ENCODE measurements around the gene CCDC12.

Gene CCDC12

DNA sequence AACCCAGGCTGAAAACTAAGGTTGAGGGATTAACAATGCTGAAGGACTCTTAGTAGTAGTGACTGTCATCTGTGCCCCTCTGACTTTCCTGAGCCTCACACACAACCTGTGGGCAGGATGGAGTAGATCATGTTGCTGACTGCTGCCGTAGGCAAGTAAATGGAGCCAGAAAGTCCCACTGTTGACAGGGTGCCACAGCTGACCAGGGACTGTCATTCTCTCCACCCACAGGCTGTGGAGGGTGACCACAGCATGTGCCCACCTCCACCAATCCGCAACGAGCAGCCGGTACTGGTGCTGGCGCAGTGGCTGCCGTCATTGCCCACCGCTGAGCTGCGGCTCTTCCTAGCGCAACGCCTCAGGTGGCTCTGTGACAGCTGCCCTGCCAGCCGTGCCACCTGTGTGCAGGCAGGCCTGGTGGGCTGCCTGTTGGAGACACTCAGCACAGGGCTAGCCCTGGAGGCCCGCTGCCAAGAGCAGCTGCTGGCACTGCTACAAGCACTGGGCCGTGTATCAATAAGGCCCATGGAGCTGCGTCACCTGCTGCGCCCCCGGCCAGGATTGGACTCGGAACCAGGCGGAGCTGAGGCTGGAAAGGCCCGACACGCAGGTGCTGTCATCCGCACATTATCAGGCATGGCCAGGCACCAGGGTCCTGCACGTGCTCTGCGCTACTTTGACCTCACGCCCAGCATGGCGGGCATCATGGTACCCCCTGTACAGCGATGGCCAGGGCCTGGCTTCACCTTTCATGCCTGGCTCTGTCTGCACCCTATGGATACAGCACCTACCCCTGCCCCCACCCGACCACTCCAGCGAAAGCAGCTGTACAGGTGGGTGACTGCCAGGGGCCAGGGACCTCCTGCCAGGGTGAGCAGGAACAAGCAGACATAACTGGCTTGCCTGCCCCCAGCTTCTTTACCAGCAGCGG lies 18.5 kb upstream of the CCDC12 start:
- DNase-seq = no peak

DNA sequence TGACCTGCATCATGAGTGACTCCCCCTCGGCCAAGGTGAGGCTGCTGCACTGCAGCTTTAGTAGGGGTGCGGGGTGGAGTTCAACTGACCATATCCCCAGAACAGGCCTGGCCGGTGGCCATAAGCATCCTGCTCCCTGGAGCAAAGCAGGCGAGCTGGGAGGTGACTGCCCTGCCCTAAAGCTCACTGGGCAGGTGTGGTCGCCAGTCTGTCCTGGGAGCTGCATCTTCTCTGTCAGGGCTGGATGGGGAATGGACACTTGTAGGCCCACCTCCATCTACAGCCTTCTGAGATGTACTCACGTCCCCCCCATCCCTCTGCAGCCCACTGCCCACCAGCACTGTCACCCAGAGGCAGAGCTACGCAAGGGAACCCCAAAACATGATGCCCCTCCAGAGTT lies 17.4 kb upstream of the CCDC12 start:
- DNase-seq = no peak

DNA sequence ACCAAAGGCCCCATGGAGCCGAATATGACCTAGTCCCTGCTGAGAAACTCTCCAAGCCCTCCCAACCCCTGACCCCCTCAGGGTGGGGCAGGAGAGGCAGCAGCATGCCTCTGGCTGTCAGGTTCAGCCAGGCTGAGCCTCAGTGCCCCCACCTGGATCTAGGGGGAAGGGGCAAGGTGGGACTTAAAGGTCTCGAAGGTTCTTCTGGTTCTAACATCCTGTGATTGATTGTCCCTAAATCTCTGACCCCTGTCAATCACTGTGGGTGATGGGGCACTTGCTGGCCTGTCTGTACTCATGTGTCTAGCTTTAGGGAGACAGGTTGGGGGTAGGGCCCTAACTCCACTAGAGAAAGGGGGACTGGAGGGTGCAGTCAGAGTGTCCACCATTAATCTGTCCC lies 16.7 kb upstream of the CCDC12 start:
- DNase-seq = no peak

GRCh38 chr3:46992231-46992630 lies 15.7 kb upstream of the CCDC12 start:
- no peak for DNase-seq

GRCh38 chr3:46991406-46992165 lies 15.0 kb upstream of the CCDC12 start:
- no peak for DNase-seq

DNA sequence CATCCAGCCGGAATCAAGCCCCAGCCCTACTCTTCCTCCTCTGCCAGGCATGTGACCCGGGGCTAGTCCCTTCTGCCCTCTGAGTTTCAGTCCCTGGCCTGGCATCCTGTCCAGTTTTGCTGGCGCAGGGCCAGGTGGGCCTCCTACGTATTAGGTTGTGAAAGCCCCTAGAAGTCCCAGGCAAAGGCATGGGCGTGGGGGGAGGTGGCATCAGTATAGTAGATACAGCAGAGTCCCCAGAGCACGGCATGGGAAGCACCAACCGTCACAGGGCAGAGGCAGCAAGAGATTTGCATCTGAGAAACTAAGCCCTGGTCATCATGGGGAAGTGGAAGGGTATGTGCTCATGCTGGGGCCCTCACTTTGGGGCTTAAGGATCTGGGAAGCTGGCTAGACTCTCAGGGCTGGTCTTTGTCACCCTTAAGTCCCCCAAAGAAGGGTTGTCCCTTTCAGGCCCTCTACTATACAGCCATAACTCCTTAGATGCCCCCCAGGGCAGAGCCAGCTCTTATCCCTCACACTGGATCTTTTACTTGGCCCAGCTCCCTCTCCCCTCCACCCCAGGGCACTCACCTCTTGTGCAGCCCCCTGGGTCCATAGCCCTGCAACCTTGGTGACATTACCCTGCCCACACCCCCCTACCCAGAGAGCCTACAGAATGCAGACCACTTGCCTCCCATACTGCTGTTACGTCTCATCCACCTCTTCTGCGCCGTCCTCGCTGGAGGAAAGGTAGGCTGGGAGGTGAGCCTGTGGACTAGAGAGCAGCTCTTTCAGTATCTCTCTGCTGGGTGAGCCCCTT lies 14.2 kb upstream of the CCDC12 start:
- DNase-seq = peak; percentile 100

GRCh38 chr3:46989146-46989810 lies 12.7 kb upstream of the CCDC12 start:
- DNase-seq = peak; percentile 37

- DNase-seq = no peak
Observed at GRCh38 chr3:46988616-46989015, 12.1 kb upstream of the CCDC12 start.

DNA sequence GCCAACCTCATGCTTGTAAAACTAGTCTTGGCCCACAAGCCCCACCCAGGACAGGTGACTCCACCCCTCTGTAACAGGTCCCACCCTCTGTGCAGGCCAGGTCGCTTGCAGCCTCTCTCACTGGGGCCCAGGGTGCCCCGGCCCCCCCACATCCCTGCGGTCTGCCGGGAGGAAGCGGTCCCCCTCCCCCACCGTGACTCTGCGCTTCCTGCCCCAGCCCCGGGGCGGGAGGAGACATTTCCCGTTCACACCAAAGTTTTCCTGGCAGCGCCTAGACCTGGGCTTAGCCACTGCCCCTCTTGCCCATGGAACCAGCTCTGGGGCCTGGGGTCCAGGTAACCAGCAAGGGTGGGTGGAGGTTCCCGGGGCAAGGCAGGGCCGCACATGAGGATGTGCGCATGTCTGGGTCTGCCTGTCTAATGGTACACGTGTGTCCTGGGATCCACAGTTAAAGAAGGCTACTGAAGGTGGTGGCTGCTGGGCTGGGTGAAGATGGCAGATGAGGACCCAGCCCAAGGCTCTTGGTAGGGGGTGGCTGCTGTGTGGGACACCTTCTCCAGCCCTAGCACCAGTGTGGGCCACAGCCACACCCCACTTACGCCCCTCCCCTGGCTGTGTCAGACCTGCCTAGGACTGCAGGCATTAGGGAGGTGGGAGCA lies 11.3 kb upstream of the CCDC12 start:
- peak; percentile 57 for DNase-seq

DNA sequence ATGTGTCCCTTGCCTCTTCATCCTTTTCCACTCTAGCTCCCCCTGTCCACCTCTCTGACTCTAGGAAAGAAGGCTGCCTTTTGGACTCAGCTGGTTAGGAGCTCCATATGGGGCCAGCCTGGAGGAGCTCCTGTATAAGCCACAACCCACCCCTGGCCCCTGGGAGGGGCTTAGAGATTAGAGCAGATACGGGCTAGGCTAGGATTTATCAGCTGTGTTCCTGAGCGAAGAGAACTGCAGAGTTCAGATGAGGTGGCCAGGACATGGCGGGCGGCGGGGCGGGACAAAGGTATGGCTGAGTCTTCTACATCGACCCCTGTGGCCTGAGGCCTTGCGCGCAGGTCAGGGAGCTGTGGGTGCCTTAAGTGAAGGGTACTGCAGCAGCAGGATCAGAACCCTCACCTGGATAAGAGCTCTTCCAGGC lies 10.8 kb upstream of the CCDC12 start:
- no peak for DNase-seq

- no peak for DNase-seq
Observed at GRCh38 chr3:46986782-46987310, 10.3 kb upstream of the CCDC12 start.

DNA sequence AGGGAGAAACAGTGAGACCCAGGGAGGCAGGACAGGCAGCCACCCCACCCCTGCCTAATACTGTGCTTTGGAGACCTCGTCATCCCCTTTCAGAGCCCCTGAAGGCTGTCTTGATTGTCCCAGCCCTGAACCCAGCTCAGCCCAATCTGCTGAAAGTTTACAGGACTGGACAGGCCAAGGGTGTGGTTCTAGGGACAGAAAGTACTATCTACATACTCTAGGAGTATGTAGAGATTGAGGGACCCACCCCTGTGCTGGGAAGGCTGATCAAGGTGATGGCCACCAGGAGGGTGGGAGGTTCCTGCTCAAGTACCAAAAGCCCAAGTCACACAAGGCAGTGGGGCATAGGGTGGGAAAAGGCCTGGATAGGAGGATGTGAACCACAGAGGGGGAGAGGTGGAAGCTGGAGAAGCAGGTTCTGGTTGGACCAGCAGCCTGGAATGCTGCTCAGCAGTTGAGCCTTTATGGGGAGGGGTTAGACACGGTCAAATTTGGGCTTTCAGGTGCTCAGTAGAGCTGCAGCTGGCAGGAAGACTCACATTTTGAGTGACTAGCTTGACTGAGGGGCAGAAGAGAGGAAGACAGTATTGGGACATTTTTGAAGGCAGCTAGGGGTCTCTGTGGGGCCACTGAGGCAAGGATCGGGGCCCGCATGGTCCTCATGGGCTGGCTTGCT lies 9.6 kb upstream of the CCDC12 start:
- no peak for DNase-seq

DNA sequence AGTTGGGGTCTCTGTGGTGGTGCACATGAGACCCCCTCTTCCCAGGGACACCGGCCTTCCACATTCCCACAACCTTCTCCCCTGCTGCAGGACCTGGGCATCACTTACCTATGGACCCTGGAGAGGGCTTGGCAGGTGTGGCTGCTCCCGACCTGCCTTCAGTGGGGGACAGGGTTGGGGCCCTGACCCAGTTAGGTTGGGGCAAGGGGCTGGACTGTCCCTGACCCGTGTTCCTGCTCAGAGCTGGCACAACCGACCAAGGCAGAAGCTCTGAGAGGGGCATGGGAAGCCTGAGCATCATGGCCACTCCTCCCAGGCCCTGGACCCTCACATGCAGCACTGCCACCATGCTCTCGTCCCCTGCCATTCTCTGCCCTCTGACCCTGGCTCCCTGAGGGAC lies 9.0 kb upstream of the CCDC12 start:
- no peak for DNase-seq

GRCh38 chr3:46984591-46985459 lies 8.3 kb upstream of the CCDC12 start:
- peak; percentile 44 for DNase-seq

DNA sequence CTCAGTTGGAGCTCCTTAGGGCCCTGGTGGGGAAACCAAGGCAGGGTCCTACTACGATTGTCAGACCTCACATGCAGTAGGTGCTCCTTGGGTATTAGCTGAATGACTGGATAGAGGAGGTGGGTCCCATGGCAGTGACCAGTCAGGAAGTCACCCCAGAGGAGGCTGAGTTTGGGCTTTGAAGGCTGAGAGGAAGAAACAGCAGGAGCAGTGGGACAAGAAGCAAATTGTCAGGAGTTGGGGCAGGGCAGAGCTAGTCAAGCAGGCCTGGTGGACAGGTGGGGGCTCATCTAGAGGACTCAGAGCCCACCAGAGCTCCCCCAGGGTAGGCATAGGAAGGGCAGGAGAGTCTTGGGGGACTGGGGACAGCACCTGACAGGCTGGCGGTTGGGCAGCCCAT lies 6.0 kb upstream of the CCDC12 start:
- no peak for DNase-seq

DNA sequence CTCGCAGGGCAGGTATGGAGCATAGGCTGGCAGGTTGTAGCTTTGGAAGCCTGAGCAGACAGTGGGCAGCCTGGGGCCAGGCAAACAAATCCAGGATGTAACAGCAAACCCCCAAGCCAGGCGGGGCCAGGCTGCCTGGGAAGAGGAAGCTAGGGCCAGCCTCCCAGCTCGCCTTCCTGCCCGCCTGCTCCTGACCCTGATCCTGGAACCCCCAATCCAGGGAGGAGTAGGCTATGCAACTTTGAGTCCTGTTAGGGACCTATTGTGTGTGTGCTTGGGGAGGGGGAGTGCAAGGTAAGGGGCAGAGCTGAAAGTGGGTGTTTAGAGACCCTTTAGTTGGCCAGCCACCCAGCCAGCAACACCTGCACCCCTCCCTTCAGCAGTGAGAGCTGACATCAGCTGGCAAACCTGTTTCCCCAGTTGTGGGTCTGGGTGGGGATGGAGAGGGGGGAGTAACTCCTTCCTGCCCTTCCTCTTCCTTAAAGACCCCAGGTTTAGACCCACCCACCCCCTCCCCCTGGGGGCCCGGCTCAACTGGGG lies 5.5 kb upstream of the CCDC12 start:
- DNase-seq = peak; percentile 38

DNA sequence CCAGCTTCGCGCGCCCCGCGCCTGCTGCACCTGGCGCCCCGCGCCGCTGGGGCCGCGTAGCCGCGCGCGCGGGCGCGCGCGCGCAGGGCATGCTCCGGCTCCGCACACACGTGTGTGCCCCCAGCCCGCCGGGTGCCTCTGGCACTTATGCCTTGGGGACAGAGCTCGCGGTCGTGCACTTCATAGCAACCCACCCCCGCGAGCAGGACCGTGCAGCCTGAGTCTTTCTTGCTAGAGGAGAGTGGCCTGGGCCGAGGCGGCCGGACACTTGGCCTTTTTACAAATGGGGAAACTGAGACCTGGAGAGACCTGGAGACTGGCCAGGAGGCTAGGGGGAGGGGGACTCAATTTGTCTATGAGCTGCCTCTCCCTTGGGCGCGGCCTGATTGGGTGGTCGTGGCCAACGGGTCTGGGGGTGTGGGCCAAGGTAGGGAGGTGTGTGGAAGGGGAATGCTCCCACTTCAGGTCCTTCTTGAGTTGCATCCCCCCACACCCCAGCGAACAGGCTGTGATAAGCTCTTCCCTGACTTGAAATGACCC lies 3.5 kb upstream of the CCDC12 start:
- DNase-seq = no peak

- peak; percentile 99 for DNase-seq
Observed at GRCh38 chr3:46978985-46979944, 2.7 kb upstream of the CCDC12 start, which contains the start of gene NBEAL2. TSS of gene NBEAL2 (plus strand) at chr3:46979666. CDS start at chr3:46979862, 196 bp downstream.

Measured in inflammatory macrophage treated with lipopolysaccharide for 4 hours (primary cell).